GM12878 (cell line): ENCODE results near the gene FGD6. TPM values are rescaled to one million over a fixed set of nuclear protein-coding genes. Genes with fewer than 3 reads are reported as not detected.

Source experiments
- ATAC-seq: fragments of 200-7000 bp; cut with Tn5 transposase; 3 replicates; pipeline ENCODE4 v1.9.1; 2020; ENCODE audit warnings: mild to moderate bottlenecking, moderate library complexity
- BruUV-seq: library from RNA; stranded (reverse); fragments of 400-500 nt; replicated peaks from 2 replicates; lab custom pipeline; 2021; lab: Mats Ljungman, UMichigan
- CTCF ChIA-PET: fragments of 300-600 bp; sonication (Branson Sonifier 250); formaldehyde crosslinking; extraction: SDS; loops from one replicate; lab custom pipeline; 2021; ENCODE audit warnings: inconsistent platforms; lab: Yijun Ruan, JAX
- POLR2A ChIA-PET: fragments of 350-600 bp; formaldehyde crosslinking; extraction: SDS; loops from one replicate; lab custom pipeline; 2021; ENCODE audit warnings: inconsistent platforms; lab: Charles Lee
- RAD21 ChIA-PET: fragments of 300-600 bp; sonication (Branson Sonifier 250); formaldehyde crosslinking; loops from one replicate; lab custom pipeline; 2023; ENCODE audit warnings: antibody characterized with exemption; ENCODE audit not compliant: unreplicated experiment; lab: Charles Lee
- SMC1A ChIA-PET: fragments of 300-600 bp; sonication (Branson Sonifier 250); formaldehyde crosslinking; loops from one replicate; lab custom pipeline; 2023; ENCODE audit not compliant: unreplicated experiment, uncharacterized antibody; lab: Charles Lee
- DNase-seq: peaks from one replicate; pipeline ENCODE4 v3.0.0-alpha.2; 2011; ENCODE audit warnings: low read depth, low spot score
- FAIRE-seq: peaks from 3 replicates; lab custom pipeline; 2011; peaks lifted over from hg19 to GRCh38; lab: Jason Lieb, UNC
- H2AFZ ChIP-seq: 2 replicates; pipeline ENCODE4 v1.6.0; 2011; ENCODE audit warnings: low read depth, low read length, control low read depth; ENCODE audit not compliant: control insufficient read depth
- H3K27ac ChIP-seq: 2 replicates; pipeline ENCODE4 v1.5.1; 2011; ENCODE audit warnings: control low read depth; ENCODE audit not compliant: control insufficient read depth, insufficient read depth
- H3K27me3 ChIP-seq, 2 experiments: replicated peaks in 1 of 2; 2 replicates each; pipeline versions ENCODE4 v1.6.0 to v1.6.1; 2011; ENCODE audit warnings: low read length in 1 of 2; ENCODE audit not compliant: control insufficient read depth in 2 of 2, insufficient read depth in 2 of 2
- H3K36me3 ChIP-seq, 2 experiments: 2 replicates each; pipeline ENCODE4 v1.5.1; 2011; ENCODE audit warnings: low read length in 1 of 2; ENCODE audit not compliant: control insufficient read depth in 2 of 2, insufficient read depth in 2 of 2
- H3K4me1 ChIP-seq: 2 replicates; pipeline ENCODE4 v1.6.1; 2011; ENCODE audit warnings: mild to moderate bottlenecking, low read length, moderate library complexity, mixed read lengths; ENCODE audit not compliant: control insufficient read depth, insufficient read depth
- H3K4me2 ChIP-seq: 2 replicates; pipeline ENCODE4 v1.6.0; 2011; ENCODE audit warnings: control low read depth; ENCODE audit not compliant: control insufficient read depth, insufficient read depth
- H3K4me3 ChIP-seq: fragments of 200-600 bp; sonication (generic); 2 replicates; pipeline ENCODE4 v1.5.1; 2016
- H3K79me2 ChIP-seq: 2 replicates; pipeline ENCODE4 v1.6.0; 2011; ENCODE audit warnings: low read length; ENCODE audit not compliant: control insufficient read depth, insufficient read depth
- H3K9ac ChIP-seq: 2 replicates; pipeline ENCODE4 v1.8.0; 2011; ENCODE audit warnings: low read length, control low read depth, mixed read lengths; ENCODE audit not compliant: control insufficient read depth, insufficient read depth
- H3K9me3 ChIP-seq: replicated peaks from 3 replicates; pipeline ENCODE4 v1.5.1; 2011; ENCODE audit warnings: mild to moderate bottlenecking, low read length; ENCODE audit not compliant: control insufficient read depth, insufficient read depth
- H4K20me1 ChIP-seq: 2 replicates; pipeline ENCODE4 v1.6.0; 2011; ENCODE audit not compliant: control insufficient read depth, insufficient read depth
- CUX1 ChIP-seq: IDR thresholded peaks from 2 replicates; pipeline ENCODE4 v1.6.1; 2012; ENCODE audit warnings: improper control_type of control experiment, low read depth, low read length; ENCODE audit not compliant: insufficient replicate concordance
- EED ChIP-seq: sonication (generic); IDR thresholded peaks from 2 replicates; pipeline ENCODE4 v1.6.1; 2016; ENCODE audit warnings: antibody characterized with exemption, low read depth
- ELK1 ChIP-seq: IDR thresholded peaks from 2 replicates; pipeline ENCODE4 v1.6.1; 2012; ENCODE audit warnings: low read depth, low read length, improper control_type of control experiment
- HDAC2 ChIP-seq: fragments of 200-600 bp; sonication (generic); IDR thresholded peaks from 2 replicates; pipeline ENCODE4 v1.6.1; 2017
- IKZF2 ChIP-seq, 2 experiments: fragments of 450-650 bp; IDR thresholded peaks; 2 replicates each; pipeline ENCODE4 v1.6.1; 2017; ENCODE audit warnings: mild to moderate bottlenecking in 2 of 2, moderate library complexity in 2 of 2
- JUNB ChIP-seq: IDR thresholded peaks from 2 replicates; pipeline ENCODE4 v1.6.1; 2016; ENCODE audit warnings: antibody characterized with exemption, mild to moderate bottlenecking
- KDM1A ChIP-seq: fragments of 200-600 bp; sonication (generic); IDR thresholded peaks from 2 replicates; pipeline ENCODE4 v1.6.1; 2016; ENCODE audit warnings: borderline replicate concordance
- KLF5 ChIP-seq: fragments of 450-650 bp; IDR thresholded peaks from 2 replicates; pipeline ENCODE4 v1.6.1; 2014; ENCODE audit warnings: mild to moderate bottlenecking; ENCODE audit not compliant: partially characterized antibody
- MYC ChIP-seq: IDR thresholded peaks from 2 replicates; pipeline ENCODE4 v1.6.1; 2011; ENCODE audit warnings: mild to moderate bottlenecking, low read length, moderate library complexity, inconsistent platforms; ENCODE audit not compliant: insufficient read depth, insufficient replicate concordance, insufficient read length, severe bottlenecking
- NKRF ChIP-seq: fragments of 450-650 bp; conservative IDR thresholded peaks from 2 replicates; pipeline ENCODE4 v1.6.1; 2017; ENCODE audit warnings: mild to moderate bottlenecking, moderate library complexity
- PBX3 ChIP-seq: IDR thresholded peaks from 2 replicates; pipeline ENCODE4 v1.6.1; 2011; ENCODE audit warnings: mild to moderate bottlenecking, low read depth, low read length, moderate library complexity; ENCODE audit not compliant: insufficient replicate concordance
- PKNOX1 ChIP-seq: fragments of 450-650 bp; IDR thresholded peaks from 2 replicates; pipeline ENCODE4 v1.6.1; 2016; ENCODE audit warnings: mild to moderate bottlenecking
- SUPT20H ChIP-seq: IDR thresholded peaks from 2 replicates; pipeline ENCODE4 v1.6.1; 2011; ENCODE audit warnings: low read depth, mild to moderate bottlenecking, low read length, moderate library complexity, borderline replicate concordance; ENCODE audit not compliant: control insufficient read depth
- ZNF274 ChIP-seq: IDR thresholded peaks from one replicate; pipeline ENCODE4 v1.8.0; 2011; ENCODE audit not compliant: insufficient read length, insufficient read depth
- WGBS: methylation state at CpG from one replicate; pipeline ENCODE4 v1.1.6; 2016; ENCODE audit warnings: low lambda C conversion rate; ENCODE audit not compliant: insufficient replicate concordance, insufficient coverage; ENCODE audit errors: missing lambda C conversion rate; 5-methylcytosine and 5-hydroxymethylcytosine counted together
- in situ Hi-C: fragments of 300-500 bp; cut with MboI; formaldehyde crosslinking; loops from 9 replicates; pipeline ENCODE4 v1.14.3; 2018; ENCODE audit warnings: mixed read lengths
- intact Hi-C: fragments of 100-400 bp; cut with micrococcal nuclease; formaldehyde crosslinking; loops from one replicate; pipeline ENCODE4 v1.14.2; 2022; ENCODE audit not compliant: unreplicated experiment
- polyA plus RNA-seq, 11 experiments: library from polyadenylated mRNA; depleted of rRNA in 4 of 11; unstranded in 6 of 11; stranded (reverse) in 5 of 11; fragments of >200 nt; fragmentation: Nextera tagmentation in 4 of 11; fragmentation: Illumina TruSeq in 1 of 11; extraction: Ambion mirVana in 4 of 11; extraction: Trizol in 1 of 11; gene quantifications; 1 replicate in 1 of 11; 2 replicates in 10 of 11; pipeline versions ENCODE4 v1.2.1 to v1.2.3, GENCODE V29; 2011 to 2016; ENCODE audit warnings: inconsistent platforms in 2 of 11, missing spikeins in 2 of 11, low read depth in 1 of 11
- total RNA-seq, 4 experiments: library from RNA; depleted of rRNA in 3 of 4; stranded (reverse); fragments of >200 nt in 3 of 4; fragmentation: Illumina TruSeq in 1 of 4; extraction: Trizol in 1 of 4; gene quantifications; 2 replicates each; pipeline versions ENCODE4 v1.2.1 to v1.2.3, GENCODE V29; 2013 to 2021

Gene FGD6
- total and polyA plus RNA-seq, 10 of the 15 experiments (the other 5 are each of a cell fraction or from before 2014, with no cell fraction given) = 2.4 to 15.5 (median 8.9) TPM

GRCh38 chr12:95193139-95193538 lies 24.1 kb downstream of the FGD6 start:
- Histone ChIP-seq H4K20me1 (no peaks in the 10 kb centered on the region), H3K36me3 (no peaks in the 10 kb centered on the region), H3K27me3 (no peaks in the 10 kb centered on the region), H3K79me2 (peaks cover 3% of the 10 kb centered on the region), H3K4me2 (no peak overlapping the region), H3K9ac (no peak overlapping the region), H3K4me1 (peaks cover 13% of the 10 kb centered on the region), H2AFZ (no peak overlapping the region), H3K27ac (no peak overlapping the region), H3K9me3 (no peaks in the 10 kb centered on the region; the same call in 1 of the 3 replicates), H3K4me3 (no peak overlapping the region)
- in situ Hi-C loops = no loop called here
- FAIRE-seq (no peak), DNase-seq (no peak), ATAC-seq (no peak)
- no TSS peak for BruUV-seq
- intact Hi-C loops = no loop called here
- POLR2A ChIA-PET = interaction anchor here (0.7 kb wide), 3 partner anchors 9 to 154 kb away, joined by 3 to 4 read pairs (median 3); no protein-coding TSS in a partner anchor
- CTCF ChIA-PET = interaction anchor here (0.6 kb wide), 1 partner anchor 443 kb away, joined by 3 read pairs; no protein-coding TSS in a partner anchor
- 93% methylated on average over 3 of the region's 3 CpGs for WGBS
- RAD21 ChIA-PET = no interaction called here
- SMC1A ChIA-PET = no interaction called here
- no peak for TF ChIP-seq PKNOX1
- TF ChIP-seq SUPT20H = no peak
- TF ChIP-seq EED = no peak
- TF ChIP-seq ELK1 = no peak
- TF ChIP-seq KLF5 = no peak
- no peak for TF ChIP-seq IKZF2 (IDR thresholded peaks at IDR 0.05)
- TF ChIP-seq JUNB = no peak
- TF ChIP-seq PBX3 = no peak
- no peak for TF ChIP-seq HDAC2
- TF ChIP-seq CUX1 = no peak
- no peak for TF ChIP-seq MYC
- TF ChIP-seq KDM1A = no peak
- no peak for TF ChIP-seq NKRF
- TF ChIP-seq ZNF274 = no peak
